ENCODE data around the gene GPD1. TPM values are rescaled to one million over a fixed set of nuclear protein-coding genes. Genes with fewer than 3 reads are reported as not detected.

The GPD1 gene
- total RNA-seq, 2 experiments from 2014 or later: 0.39 to 0.86 TPM

GRCh38 chr12:50102646-50103309 lies 1.0 kb upstream of the GPD1 start:
- H3K36me3 Mint-ChIP-seq: peaks cover under 1% of the 10 kb centered on the region
- H3K27ac Mint-ChIP-seq: no peak overlapping the region
- DNase-seq: no peak
- H3K9me3 Mint-ChIP-seq: no peaks in the 10 kb centered on the region
- no peak overlapping the region for H3K4me3 Mint-ChIP-seq
- H3K27me3 Mint-ChIP-seq: no peaks in the 10 kb centered on the region
- peaks cover 3% of the 10 kb centered on the region for H3K4me1 Mint-ChIP-seq

GRCh38 chr12:50103351-50103750 lies 457 bp upstream of the GPD1 start:
- Mint-ChIP-seq H3K27ac (no peak overlapping the region), H3K27me3 (no peaks in the 10 kb centered on the region)
- no peak for DNase-seq

DNA sequence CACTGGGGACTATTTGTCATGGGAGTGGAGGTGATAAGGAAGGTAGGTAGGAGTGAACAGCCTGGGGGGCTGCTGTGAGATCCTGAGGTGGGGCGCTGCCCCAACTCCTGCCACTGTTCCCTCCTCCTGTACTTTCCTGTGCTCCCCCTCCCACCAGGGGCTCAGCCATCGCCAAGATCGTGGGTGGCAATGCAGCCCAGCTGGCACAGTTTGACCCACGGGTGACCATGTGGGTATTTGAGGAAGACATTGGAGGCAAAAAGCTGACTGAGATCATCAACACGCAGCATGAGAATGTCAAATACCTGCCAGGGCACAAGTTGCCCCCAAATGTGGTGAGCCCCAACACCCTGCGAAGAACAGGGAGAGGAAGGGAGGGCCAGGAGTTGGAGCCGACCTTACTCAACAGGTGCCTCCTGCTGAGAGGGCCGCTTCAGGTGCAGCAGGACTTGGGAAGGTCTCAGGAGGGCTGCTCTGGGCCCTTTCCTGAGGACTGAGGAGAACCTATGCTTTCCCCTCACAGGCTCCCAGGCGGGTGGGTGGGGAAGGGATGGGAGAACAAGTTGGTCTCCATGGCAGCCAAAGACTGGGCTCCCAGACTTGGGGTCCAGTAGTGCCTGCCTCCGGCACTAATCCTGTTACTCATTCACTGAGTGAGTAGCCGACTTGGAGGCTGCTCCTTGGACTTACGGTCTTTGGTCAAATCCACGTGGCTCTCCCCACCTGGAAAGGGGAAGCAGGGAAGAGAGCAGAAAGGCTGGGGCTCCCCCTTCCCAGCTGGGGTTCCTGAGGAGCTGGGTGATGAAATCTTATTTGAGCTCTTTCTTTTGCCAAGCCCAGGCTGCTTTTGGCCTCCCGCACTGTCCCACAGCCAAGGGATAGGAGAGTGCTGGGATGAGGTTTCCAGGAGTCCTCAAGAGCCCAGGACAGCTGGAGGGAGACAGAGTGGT lies 884 bp downstream of the GPD1 start:
- no peak overlapping the region for H3K27ac Mint-ChIP-seq
- no peaks in the 10 kb centered on the region for H3K9me3 Mint-ChIP-seq
- no peaks in the 10 kb centered on the region for H3K27me3 Mint-ChIP-seq
- no peak overlapping the region for H3K4me3 Mint-ChIP-seq
- no peak for DNase-seq
- no peaks in the 10 kb centered on the region for H3K36me3 Mint-ChIP-seq
- H3K4me1 Mint-ChIP-seq: peaks cover 3% of the 10 kb centered on the region

More at GRCh38 chr12:50103351-50103750, 457 bp upstream of the GPD1 start:
- no peaks in the 10 kb centered on the region for H3K9me3 Mint-ChIP-seq
- H3K4me1 Mint-ChIP-seq: peaks cover 3% of the 10 kb centered on the region
- no peak overlapping the region for H3K4me3 Mint-ChIP-seq
- no peaks in the 10 kb centered on the region for H3K36me3 Mint-ChIP-seq

DNA sequence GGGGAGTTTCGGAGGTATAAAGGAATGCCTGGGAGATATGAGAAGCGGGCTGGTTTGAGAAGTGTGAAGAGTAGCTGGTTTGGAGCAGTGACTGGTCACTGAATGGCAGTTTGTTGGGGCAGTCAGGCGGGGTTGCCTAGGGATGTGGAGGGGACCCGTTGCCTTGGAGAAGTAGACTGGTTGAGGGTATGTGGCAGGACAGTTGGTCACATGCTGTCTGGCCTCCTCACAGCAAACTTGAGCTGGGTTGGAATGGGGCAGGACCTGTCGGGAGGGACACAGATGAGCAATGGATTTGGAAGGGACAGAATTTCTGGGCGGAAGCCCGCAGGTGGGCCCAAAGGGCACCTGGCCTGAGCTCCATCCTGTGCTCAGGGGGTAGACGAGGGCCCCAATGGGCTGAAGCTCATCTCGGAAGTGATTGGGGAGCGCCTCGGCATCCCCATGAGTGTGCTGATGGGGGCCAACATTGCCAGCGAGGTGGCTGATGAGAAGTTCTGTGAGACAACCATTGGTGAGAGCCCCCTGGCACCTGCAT lies 2.2 kb downstream of the GPD1 start:
- peaks cover 10% of the 10 kb centered on the region for H3K4me1 Mint-ChIP-seq
- H3K27ac Mint-ChIP-seq: no peak overlapping the region
- H3K9me3 Mint-ChIP-seq: no peaks in the 10 kb centered on the region
- no peak overlapping the region for H3K4me3 Mint-ChIP-seq
- DNase-seq: no peak
- no peaks in the 10 kb centered on the region for H3K36me3 Mint-ChIP-seq
- no peaks in the 10 kb centered on the region for H3K27me3 Mint-ChIP-seq

DNA sequence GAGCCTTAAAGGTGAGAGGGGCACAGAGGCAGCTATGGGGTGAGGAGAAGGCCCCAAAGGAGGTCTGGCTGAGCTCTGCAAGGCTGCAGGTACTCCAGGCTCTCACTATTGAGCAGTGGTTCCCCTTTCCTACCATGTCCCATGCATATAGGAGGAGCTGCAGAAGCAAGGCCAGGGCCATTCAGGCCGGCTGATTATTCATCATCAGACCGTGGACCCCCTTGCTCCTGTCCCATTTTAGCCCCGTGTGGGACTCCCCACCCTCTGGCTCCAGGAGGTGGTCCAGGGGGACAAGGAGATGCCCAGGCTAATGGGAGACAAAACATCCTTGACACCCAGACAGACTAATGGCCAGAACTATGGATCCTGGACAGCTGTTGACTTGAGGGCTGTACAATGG lies 3.1 kb downstream of the GPD1 start:
- Mint-ChIP-seq H3K4me1 (peaks cover 14% of the 10 kb centered on the region), H3K36me3 (no peaks in the 10 kb centered on the region), H3K9me3 (no peaks in the 10 kb centered on the region), H3K4me3 (no peak overlapping the region), H3K27ac (no peak overlapping the region), H3K27me3 (no peaks in the 10 kb centered on the region)
- no peak for DNase-seq

- Mint-ChIP-seq H3K4me1 (peaks cover 14% of the 10 kb centered on the region), H3K9me3 (no peaks in the 10 kb centered on the region), H3K27ac (no peak overlapping the region), H3K27me3 (no peaks in the 10 kb centered on the region), H3K4me3 (no peak overlapping the region), H3K36me3 (peaks cover 1% of the 10 kb centered on the region)
- no peak for DNase-seq
These were observed 3.8 kb downstream of the GPD1 start for GRCh38 chr12:50107416-50108268.

GRCh38 chr12:50109319-50109718 lies 5.5 kb downstream of the GPD1 start:
- Mint-ChIP-seq H3K4me1 (peaks cover 14% of the 10 kb centered on the region), H3K9me3 (no peaks in the 10 kb centered on the region), H3K27ac (no peak overlapping the region)

DNA sequence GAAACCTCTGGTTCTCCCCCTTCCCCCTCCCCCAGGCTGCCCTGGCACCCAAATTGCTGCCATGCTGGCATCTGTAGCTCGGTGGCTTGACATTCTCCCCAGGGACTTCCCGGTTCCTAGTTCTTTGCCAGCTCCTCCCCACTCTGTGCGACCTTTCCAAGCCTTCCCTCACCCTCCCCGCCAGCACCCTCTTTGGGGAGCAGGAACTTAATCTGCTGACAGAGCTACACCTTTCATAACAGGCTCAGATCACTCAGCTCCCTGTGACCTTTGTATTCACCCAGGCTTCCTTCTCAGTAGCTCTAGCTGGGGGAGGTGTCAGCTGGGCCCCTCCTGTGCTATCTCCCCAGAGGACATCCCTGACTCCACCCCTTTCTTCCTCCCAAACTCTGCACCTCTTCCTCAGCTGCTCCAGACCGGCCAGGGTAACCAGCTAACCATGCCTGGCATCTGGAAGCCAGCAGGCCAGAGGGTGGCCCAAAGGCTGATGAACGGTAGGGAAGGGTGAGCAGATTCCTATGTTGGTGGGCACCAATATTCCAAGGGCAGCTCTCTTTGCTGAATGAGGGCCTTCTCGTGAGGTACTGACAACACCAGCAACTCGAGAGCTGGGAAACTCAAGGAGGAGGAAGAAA lies 6.4 kb downstream of the GPD1 start:
- DNase-seq: no peak
- Mint-ChIP-seq H3K36me3 (peaks cover 4% of the 10 kb centered on the region), H3K9me3 (no peaks in the 10 kb centered on the region), H3K4me1 (peaks cover 17% of the 10 kb centered on the region), H3K4me3 (no peak overlapping the region), H3K27ac (peak overlapping the region; percentile 54), H3K27me3 (no peaks in the 10 kb centered on the region)

More at GRCh38 chr12:50109319-50109718, 5.5 kb downstream of the GPD1 start:
- H3K36me3 Mint-ChIP-seq: peaks cover 2% of the 10 kb centered on the region
- no peak overlapping the region for H3K4me3 Mint-ChIP-seq
- H3K27me3 Mint-ChIP-seq: no peaks in the 10 kb centered on the region
- no peak for DNase-seq

DNA sequence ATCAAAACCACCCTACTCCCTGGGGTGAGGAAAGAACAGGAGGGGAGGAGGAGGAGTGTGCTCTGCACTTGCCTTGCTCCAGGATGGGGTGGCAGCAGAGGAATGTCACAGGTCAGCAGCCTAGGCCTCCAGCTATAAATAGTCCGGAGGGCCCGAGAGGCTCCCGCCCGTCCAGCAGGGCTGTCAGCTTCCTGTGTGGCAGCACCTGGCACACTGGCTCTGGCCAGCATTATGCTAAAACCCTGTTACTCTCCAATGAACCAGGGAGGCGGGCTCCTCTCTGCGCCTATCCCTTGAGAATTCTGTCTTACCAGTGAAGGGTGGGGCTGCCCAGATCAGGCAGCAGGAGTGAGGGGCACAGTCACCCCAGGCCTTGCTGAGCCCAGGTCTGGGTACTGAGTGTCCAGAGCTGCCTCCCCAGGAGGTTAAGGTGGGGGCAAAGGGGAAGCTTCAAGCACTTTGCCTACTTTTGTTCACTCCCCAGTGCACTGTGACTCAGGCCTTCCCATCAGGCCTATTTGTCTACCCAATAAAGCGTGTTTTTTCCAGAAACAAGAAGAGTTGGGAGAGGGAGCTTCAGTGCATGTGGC lies 7.0 kb downstream of the GPD1 start:
- peak overlapping the region; percentile 94 for H3K27ac Mint-ChIP-seq
- H3K9me3 Mint-ChIP-seq: no peaks in the 10 kb centered on the region
- H3K27me3 Mint-ChIP-seq: no peaks in the 10 kb centered on the region
- peaks cover 10% of the 10 kb centered on the region for H3K36me3 Mint-ChIP-seq
- DNase-seq: no peak
- peak overlapping the region; percentile 80 for H3K4me3 Mint-ChIP-seq
- H3K4me1 Mint-ChIP-seq: peaks cover 22% of the 10 kb centered on the region

GRCh38 chr12:50111395-50111692 lies 7.5 kb downstream of the GPD1 start:
- Mint-ChIP-seq H3K4me1 (peaks cover 26% of the 10 kb centered on the region), H3K9me3 (no peaks in the 10 kb centered on the region), H3K4me3 (peak overlapping the region; percentile 80), H3K27me3 (no peaks in the 10 kb centered on the region), H3K27ac (peak overlapping the region; percentile 94), H3K36me3 (peaks cover 11% of the 10 kb centered on the region)
- DNase-seq: no peak

DNA sequence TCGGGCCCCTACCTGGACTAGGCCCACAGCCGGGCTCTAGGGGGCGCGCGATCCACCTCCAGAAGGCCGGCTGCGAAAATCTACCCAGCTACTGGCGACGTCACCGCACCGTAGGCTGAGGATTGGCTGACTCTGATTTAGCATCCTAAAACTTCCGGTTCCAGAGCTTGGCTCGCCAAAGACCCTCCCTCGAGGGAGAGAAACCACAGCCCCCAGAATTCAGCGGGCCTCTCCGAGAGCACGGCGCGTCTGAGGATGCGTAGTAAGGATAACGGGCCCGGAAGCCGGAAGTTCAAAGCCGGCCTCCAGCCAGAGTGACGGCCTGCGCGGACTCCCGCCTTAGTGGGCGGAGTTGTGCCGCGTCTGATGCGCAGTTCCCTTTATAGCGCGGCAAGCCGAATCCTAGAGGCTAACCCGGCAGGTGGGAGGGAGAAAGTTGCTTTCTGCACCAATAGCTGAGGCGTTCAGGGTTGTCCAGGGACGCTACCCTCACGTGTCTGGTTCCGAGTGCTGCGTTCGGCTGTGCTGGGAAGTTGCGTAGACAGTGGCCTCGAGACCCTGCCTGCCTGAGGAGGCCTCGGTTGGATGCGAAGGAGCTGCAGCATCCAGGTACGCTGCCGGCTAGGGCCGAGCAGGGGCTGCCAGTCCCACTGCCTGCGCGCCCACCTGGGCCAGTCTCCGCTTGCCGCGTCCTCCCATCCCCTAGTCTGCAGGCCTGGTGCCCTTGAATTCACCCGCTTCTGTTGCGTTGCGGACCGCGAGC lies 8.1 kb downstream of the GPD1 start, which contains the start of gene COX14:
TSS of gene COX14 (plus strand) at position 544 of the 763 bp plus-strand sequence. CDS start 7,808 bp downstream, outside the sequence.
- DNase-seq: peak; percentile 98
- H3K36me3 Mint-ChIP-seq: peaks cover 14% of the 10 kb centered on the region
- H3K27me3 Mint-ChIP-seq: no peaks in the 10 kb centered on the region
- H3K9me3 Mint-ChIP-seq: no peaks in the 10 kb centered on the region
- H3K4me1 Mint-ChIP-seq: peaks cover 31% of the 10 kb centered on the region
- peak within 1 kb of the TSS; percentile 91 for H3K4me3 Mint-ChIP-seq
- H3K27ac Mint-ChIP-seq: peak within 1 kb of the TSS; percentile 94

DNA sequence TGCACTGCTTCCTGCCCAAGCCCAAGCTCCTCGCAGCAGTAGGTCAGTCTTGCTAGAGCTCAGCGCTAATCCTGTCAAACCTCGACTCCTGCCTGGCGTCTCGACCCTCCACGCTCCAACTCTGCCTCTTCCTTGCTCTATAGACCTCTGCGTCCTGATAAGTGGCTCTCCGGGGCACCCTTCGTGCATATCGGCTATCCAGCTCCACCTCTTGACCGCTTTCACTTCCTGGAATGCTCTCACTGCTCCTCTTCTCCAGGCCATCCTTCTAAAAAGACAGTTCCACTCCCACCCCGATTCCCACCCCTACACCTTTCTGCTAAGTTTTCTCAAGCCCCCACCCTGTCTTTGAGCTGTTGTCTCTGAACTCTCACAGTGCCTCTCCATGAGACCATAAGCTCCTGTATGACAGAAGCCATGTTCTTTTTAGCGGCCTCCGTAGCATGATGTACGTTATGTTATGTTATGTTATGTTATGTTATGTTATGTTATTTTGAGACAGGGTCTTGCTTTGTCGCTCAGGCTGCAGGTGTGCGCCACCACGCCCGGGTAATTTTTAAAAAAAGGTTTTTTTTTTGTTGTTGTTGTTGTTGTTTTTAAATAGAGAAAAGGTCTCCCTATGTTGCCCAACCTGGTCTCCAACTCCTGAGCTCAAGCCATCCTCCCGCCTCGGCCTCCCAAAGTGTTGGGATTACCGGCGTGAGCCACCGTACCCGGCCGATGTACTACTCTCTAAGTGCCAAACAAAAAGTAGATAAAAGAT lies 8.8 kb downstream of the GPD1 start:
- Mint-ChIP-seq H3K9me3 (no peaks in the 10 kb centered on the region), H3K4me3 (peak overlapping the region; percentile 91)
- DNase-seq: no peak

More for the DNA sequence above, 8.8 kb downstream of the GPD1 start:
- H3K36me3 Mint-ChIP-seq: peaks cover 17% of the 10 kb centered on the region
- H3K4me1 Mint-ChIP-seq: peaks cover 33% of the 10 kb centered on the region
- H3K27me3 Mint-ChIP-seq: no peaks in the 10 kb centered on the region
- H3K27ac Mint-ChIP-seq: peak overlapping the region; percentile 94

Data from activated naive CD8-positive, alpha-beta T cell treated with anti-CD3 and anti-CD28 coated beads for 36 hours (primary cell).